PC-3 (cell line): ENCODE data around the gene EGFLAM. TPM values are rescaled to one million over a fixed set of nuclear protein-coding genes. Genes with fewer than 3 reads are reported as not detected.

ENCODE experiments used
- ATAC-seq: fragments of 200-7000 bp; cut with Tn5 transposase; 2 replicates; pipeline ENCODE4 v1.9.1; 2020; ENCODE audit warnings: mild to moderate bottlenecking, moderate library complexity
- BruUV-seq: library from RNA; stranded (reverse); fragments of 400-500 nt; replicated peaks from 2 replicates; lab custom pipeline; 2021; lab: Mats Ljungman, UMichigan
- CTCF ChIA-PET: fragments of 300-600 bp; sonication (Branson Sonifier 250); formaldehyde crosslinking; loops from one replicate; lab custom pipeline; 2022; ENCODE audit warnings: antibody characterized with exemption; lab: Charles Lee
- POLR2A ChIA-PET: fragments of 300-600 bp; sonication (Branson Sonifier 250); formaldehyde crosslinking; loops from one replicate; lab custom pipeline; 2022; ENCODE audit warnings: antibody characterized with exemption; ENCODE audit not compliant: unreplicated experiment; lab: Charles Lee
- DNase-seq: peaks from one replicate; pipeline ENCODE4 v3.0.0-alpha.2; 2015
- H2AFZ ChIP-seq: fragments of 300-600 bp; sonication (generic); 2 replicates; pipeline ENCODE4 v1.6.0; 2016; ENCODE audit warnings: antibody characterized with exemption, low read length
- H3F3A ChIP-seq: fragments of 300-600 bp; sonication (generic); one replicate; pipeline ENCODE4 v1.6.0; 2017; ENCODE audit warnings: antibody characterized with exemption, low read length, control low read depth, mild to moderate bottlenecking; ENCODE audit not compliant: unreplicated experiment
- H3K27ac ChIP-seq: fragments of 300-600 bp; sonication (generic); 2 replicates; pipeline ENCODE4 v1.5.1; 2016; ENCODE audit warnings: mild to moderate bottlenecking, low read length
- H3K27me3 ChIP-seq: fragments of 300-600 bp; sonication (generic); 2 replicates; pipeline ENCODE4 v1.6.1; 2016; ENCODE audit warnings: low read length, mixed read lengths
- H3K36me3 ChIP-seq: fragments of 300-600 bp; sonication (generic); 2 replicates; pipeline ENCODE4 v1.6.1; 2016; ENCODE audit warnings: low read depth, mixed run types, low read length, mixed read lengths
- H3K4me1 ChIP-seq: fragments of 300-600 bp; sonication (generic); 2 replicates; pipeline ENCODE4 v1.5.1; 2016; ENCODE audit warnings: low read length; ENCODE audit not compliant: insufficient read depth
- H3K4me2 ChIP-seq: fragments of 300-600 bp; sonication (generic); 2 replicates; pipeline ENCODE4 v1.6.0; 2016; ENCODE audit warnings: low read length
- H3K4me3 ChIP-seq: fragments of 300-600 bp; sonication (generic); 2 replicates; pipeline ENCODE4 v1.5.1; 2016; ENCODE audit warnings: mild to moderate bottlenecking, low read length, mixed read lengths
- H3K79me2 ChIP-seq: fragments of 300-600 bp; sonication (generic); 2 replicates; pipeline ENCODE4 v1.6.1; 2017; ENCODE audit warnings: low read length, mixed read lengths
- H3K9ac ChIP-seq: fragments of 300-600 bp; sonication (generic); 2 replicates; pipeline ENCODE4 v1.6.0; 2016; ENCODE audit warnings: mild to moderate bottlenecking, low read length
- H3K9me2 ChIP-seq: fragments of 300-600 bp; sonication (generic); replicated peaks from 2 replicates; pipeline ENCODE4 v1.6.1; 2016; ENCODE audit warnings: mixed run types, low read length, mixed read lengths
- H3K9me3 ChIP-seq: fragments of 300-600 bp; sonication (generic); 2 replicates; pipeline ENCODE4 v1.6.1; 2016; ENCODE audit warnings: low read length, mixed read lengths
- H4K20me1 ChIP-seq: fragments of 300-600 bp; sonication (generic); 2 replicates; pipeline ENCODE4 v1.6.1; 2016; ENCODE audit warnings: low read length, mixed read lengths
- CTCF ChIP-seq: fragments of 300-600 bp; sonication (generic); conservative IDR thresholded peaks from 2 replicates; pipeline ENCODE4 v1.5.1; 2017; ENCODE audit warnings: antibody characterized with exemption, low read depth, mild to moderate bottlenecking, low read length
- EZH2 ChIP-seq: fragments of 300-600 bp; sonication (generic); IDR thresholded peaks from one replicate; pipeline ENCODE4 v1.6.1; 2017; ENCODE audit warnings: antibody characterized with exemption, mild to moderate bottlenecking, low read length; ENCODE audit not compliant: unreplicated experiment
- EZH2phosphoT487 ChIP-seq: fragments of 300-600 bp; sonication (generic); IDR thresholded peaks from 2 replicates; pipeline ENCODE4 v1.6.1; 2018; ENCODE audit warnings: mild to moderate bottlenecking, antibody characterized with exemption, low read length, borderline replicate concordance
- intact Hi-C: fragments of 100-400 bp; cut with micrococcal nuclease; formaldehyde crosslinking; loops from 2 replicates; pipeline ENCODE4 v1.9.0; 2023
- total RNA-seq: library from RNA; depleted of rRNA; stranded (reverse); fragments of >200 nt; gene quantifications from 2 replicates; pipeline ENCODE4 v1.2.3, GENCODE V29; 2014

The EGFLAM gene
- total RNA-seq, 1 experiment from 2014 or later, result not detected

- CTCF ChIA-PET, result no interaction called here
- intact Hi-C loops, result no loop called here
Observed at GRCh38 chr5:38210676-38211353, 47.5 kb upstream of the EGFLAM start.

GRCh38 chr5:38211354-38211710 lies 47.0 kb upstream of the EGFLAM start:
- intact Hi-C loops, result no loop called here
- Histone ChIP-seq H3F3A (no peaks in the 10 kb centered on the region), H3K9me3 (no peaks in the 10 kb centered on the region), H3K4me2 (no peak overlapping the region), H3K4me1 (no peaks in the 10 kb centered on the region), H3K79me2 (no peaks in the 10 kb centered on the region), H2AFZ (no peak overlapping the region), H3K27me3 (peaks cover 45% of the 10 kb centered on the region), H3K9me2 (no peaks in the 10 kb centered on the region), H3K36me3 (no peaks in the 10 kb centered on the region), H3K27ac (no peak overlapping the region), H3K4me3 (no peak overlapping the region), H3K9ac (no peak overlapping the region), H4K20me1 (no peaks in the 10 kb centered on the region)
- CTCF ChIA-PET, result no interaction called here
- DNase-seq, result no peak
- BruUV-seq, result no TSS peak
- no peak for ATAC-seq
- TF ChIP-seq CTCF (no peak), EZH2phosphoT487 (no peak), EZH2 (no peak)
- POLR2A ChIA-PET, result no interaction called here

More at GRCh38 chr5:38210676-38211353, 47.5 kb upstream of the EGFLAM start:
- H3K9me3 ChIP-seq, result no peaks in the 10 kb centered on the region
- ATAC-seq (no peak), DNase-seq (no peak)
- H3K4me1 ChIP-seq, result no peaks in the 10 kb centered on the region
- H3K36me3 ChIP-seq, result no peaks in the 10 kb centered on the region
- H3K79me2 ChIP-seq, result no peaks in the 10 kb centered on the region
- no peak overlapping the region for H2AFZ ChIP-seq
- H3K4me3 ChIP-seq, result no peak overlapping the region
- no peak overlapping the region for H3K27ac ChIP-seq
- no peak for TF ChIP-seq CTCF
- no peak for TF ChIP-seq EZH2
- TF ChIP-seq EZH2phosphoT487, result no peak
- peaks cover 45% of the 10 kb centered on the region for H3K27me3 ChIP-seq
- POLR2A ChIA-PET, result no interaction called here
- H3K4me2 ChIP-seq, result no peak overlapping the region
- H4K20me1 ChIP-seq, result no peaks in the 10 kb centered on the region
- no peaks in the 10 kb centered on the region for H3F3A ChIP-seq
- BruUV-seq, result no TSS peak
- no peak overlapping the region for H3K9ac ChIP-seq
- no peaks in the 10 kb centered on the region for H3K9me2 ChIP-seq

GRCh38 chr5:38212307-38212706 lies 46.1 kb upstream of the EGFLAM start:
- BruUV-seq, result no TSS peak
- H3K27ac ChIP-seq, result no peak overlapping the region
- H3K9me2 ChIP-seq, result no peaks in the 10 kb centered on the region
- ChIA-PET POLR2A (no interaction called here), CTCF (no interaction called here)
- H3K27me3 ChIP-seq, result peaks cover 46% of the 10 kb centered on the region
- H3K4me3 ChIP-seq, result no peak overlapping the region
- no peaks in the 10 kb centered on the region for H3K36me3 ChIP-seq
- H3K4me1 ChIP-seq, result no peaks in the 10 kb centered on the region
- no peaks in the 10 kb centered on the region for H4K20me1 ChIP-seq
- DNase-seq, result no peak
- H3K9ac ChIP-seq, result no peak overlapping the region
- no peak for ATAC-seq
- H3K9me3 ChIP-seq, result no peaks in the 10 kb centered on the region
- H3F3A ChIP-seq, result no peaks in the 10 kb centered on the region
- intact Hi-C loops, result no loop called here
- no peak overlapping the region for H2AFZ ChIP-seq
- TF ChIP-seq EZH2, result no peak
- TF ChIP-seq EZH2phosphoT487, result no peak
- no peak for TF ChIP-seq CTCF
- no peak overlapping the region for H3K4me2 ChIP-seq
- H3K79me2 ChIP-seq, result no peaks in the 10 kb centered on the region
